HG02852 (cell line): ENCODE data around the gene EEF2K.

ENCODE experiments used
- ATAC-seq: cut with Tn5 transposase; IDR thresholded peaks from one replicate; pipeline ENCODE4 v1.9.1; 2021; ENCODE audit warnings: mild to moderate bottlenecking, moderate library complexity; ENCODE audit not compliant: unreplicated experiment

Gene EEF2K

GRCh38 chr16:22239131-22239805, 33.2 kb downstream of the EEF2K start:
- ATAC-seq = no peak

- no peak for ATAC-seq
Measured at GRCh38 chr16:22240023-22240710, 34.1 kb downstream of the EEF2K start.

GRCh38 chr16:22250522-22250921, 44.4 kb downstream of the EEF2K start:
- ATAC-seq = no peak

- no peak for ATAC-seq
Measured at GRCh38 chr16:22252317-22252716, 46.2 kb downstream of the EEF2K start.

GRCh38 chr16:22253272-22253671, 47.2 kb downstream of the EEF2K start:
- no peak for ATAC-seq

- no peak for ATAC-seq
Measured at GRCh38 chr16:22255335-22255734, 49.3 kb downstream of the EEF2K start.

GRCh38 chr16:22257440-22257839, 51.4 kb downstream of the EEF2K start:
- ATAC-seq = no peak

GRCh38 chr16:22260490-22260889, 54.4 kb downstream of the EEF2K start:
- no peak for ATAC-seq

- no peak for ATAC-seq
Measured at GRCh38 chr16:22262460-22262859, 56.4 kb downstream of the EEF2K start.

GRCh38 chr16:22264786-22265185, 58.7 kb downstream of the EEF2K start:
- no peak for ATAC-seq

- ATAC-seq = no peak
Measured at GRCh38 chr16:22265351-22265750, 59.3 kb downstream of the EEF2K start.

GRCh38 chr16:22266546-22266945, 60.5 kb downstream of the EEF2K start:
- ATAC-seq = no peak

GRCh38 chr16:22267764-22268163, 61.7 kb downstream of the EEF2K start:
- ATAC-seq = no peak

- ATAC-seq = no peak
Measured at GRCh38 chr16:22270525-22270924, 64.4 kb downstream of the EEF2K start.

GRCh38 chr16:22272870-22273650, 67.0 kb downstream of the EEF2K start:
- ATAC-seq = no peak

- no peak for ATAC-seq
Measured at GRCh38 chr16:22274916-22275315, 68.8 kb downstream of the EEF2K start.

GRCh38 chr16:22278441-22279230, 72.6 kb downstream of the EEF2K start:
- ATAC-seq = no peak

- ATAC-seq = no peak
Measured at GRCh38 chr16:22282254-22282892, 76.3 kb downstream of the EEF2K start.

GRCh38 chr16:22284637-22285036, 78.6 kb downstream of the EEF2K start:
- ATAC-seq = no peak

GRCh38 chr16:22285080-22285479, 79.0 kb downstream of the EEF2K start:
- ATAC-seq = no peak

- ATAC-seq = no peak
Measured at GRCh38 chr16:22291020-22291419, 84.9 kb downstream of the EEF2K start.
